Neural cell (in vitro differentiated cells): Measurements from ENCODE around the gene TMEM184B. TPM values are rescaled to one million over a fixed set of nuclear protein-coding genes. Genes with fewer than 3 reads are reported as not detected.

Experiments
- H2AFZ ChIP-seq: fragments of 200-600, 300-800 bp; sonication (generic), shearing (Covaris generic); 2 replicates; pipeline ENCODE4 v1.6.0; 2014; ENCODE audit warnings: low read depth, mild to moderate bottlenecking, antibody characterized with exemption, low read length, moderate library complexity
- H3F3A ChIP-seq: fragments of 200-600 bp; shearing (Covaris generic); 2 replicates; pipeline ENCODE4 v1.6.1; 2016; ENCODE audit warnings: mild to moderate bottlenecking, moderate library complexity, mixed read lengths, antibody characterized with exemption, low read length; ENCODE audit not compliant: insufficient read depth, poor library complexity, severe bottlenecking
- H3K27ac ChIP-seq: fragments of 200-600, 300-800 bp; sonication (generic), shearing (Covaris generic); 2 replicates; pipeline ENCODE4 v1.5.1; 2014; ENCODE audit warnings: mild to moderate bottlenecking, low read length, moderate library complexity
- H3K27me3 ChIP-seq: fragments of 300-800, 200-600 bp; sonication (generic), shearing (Covaris generic); 2 replicates; pipeline ENCODE4 v1.6.0; 2014; ENCODE audit warnings: mild to moderate bottlenecking, low read depth, low read length, moderate library complexity; ENCODE audit not compliant: insufficient read depth
- H3K36me3 ChIP-seq: fragments of 300-800, 200-600 bp; sonication (generic), shearing (Covaris generic); 2 replicates; pipeline ENCODE4 v1.5.1; 2014; ENCODE audit warnings: mild to moderate bottlenecking, antibody characterized with exemption, low read length, moderate library complexity; ENCODE audit not compliant: insufficient read depth
- H3K4me2 ChIP-seq: fragments of 300-800, 200-600 bp; sonication (generic), shearing (Covaris generic); 2 replicates; pipeline ENCODE4 v1.6.0; 2014; ENCODE audit warnings: mild to moderate bottlenecking, low read length
- H3K4me3 ChIP-seq: fragments of 300-800, 200-600 bp; sonication (generic), shearing (Covaris generic); 2 replicates; pipeline ENCODE4 v1.5.1; 2014; ENCODE audit warnings: mild to moderate bottlenecking, low read length, moderate library complexity
- H3K79me2 ChIP-seq: fragments of 200-600 bp; shearing (Covaris generic); replicated peaks from 2 replicates; pipeline ENCODE4 v1.6.0; 2014; ENCODE audit warnings: mild to moderate bottlenecking, low read length, moderate library complexity; ENCODE audit not compliant: insufficient read depth
- H3K9ac ChIP-seq: fragments of 300-800, 200-600 bp; sonication (generic), shearing (Covaris generic); 2 replicates; pipeline ENCODE4 v1.6.1; 2016; ENCODE audit warnings: mild to moderate bottlenecking, low read length, mixed read lengths
- H3K9me2 ChIP-seq: fragments of 200-600 bp; shearing (Covaris generic); 2 replicates; pipeline ENCODE4 v1.6.1; 2016; ENCODE audit warnings: mild to moderate bottlenecking, low read length, mixed read lengths; ENCODE audit not compliant: insufficient read depth
- H3K9me3 ChIP-seq: fragments of 200-600, 300-800 bp; sonication (generic), shearing (Covaris generic); 2 replicates; pipeline ENCODE4 v1.6.1; 2016; ENCODE audit warnings: mild to moderate bottlenecking, mixed run types, low read length, moderate library complexity, mixed read lengths
- H4K20me1 ChIP-seq: fragments of 200-600 bp; shearing (Covaris generic); 2 replicates; pipeline ENCODE4 v1.6.1; 2016; ENCODE audit warnings: mild to moderate bottlenecking, mixed run types; ENCODE audit not compliant: insufficient read depth
- EP300 ChIP-seq: fragments of 450-650 bp; conservative IDR thresholded peaks from 2 replicates; pipeline ENCODE4 v1.6.1; 2014; ENCODE audit warnings: antibody characterized with exemption, mild to moderate bottlenecking, moderate library complexity; ENCODE audit not compliant: poor library complexity, severe bottlenecking
- EZH2 ChIP-seq: fragments of 200-600, 300-800 bp; shearing (Covaris generic), sonication (generic); IDR thresholded peaks from 2 replicates; pipeline ENCODE4 v1.6.1; 2014; ENCODE audit warnings: antibody characterized with exemption, low read length, borderline replicate concordance, mild to moderate bottlenecking; ENCODE audit not compliant: insufficient read depth, poor library complexity, severe bottlenecking
- MXI1 ChIP-seq: fragments of 450-650 bp; conservative IDR thresholded peaks from 2 replicates; pipeline ENCODE4 v1.6.1; 2014; ENCODE audit warnings: antibody characterized with exemption, mild to moderate bottlenecking; ENCODE audit not compliant: poor library complexity, severe bottlenecking
- POLR2AphosphoS5 ChIP-seq: IDR thresholded peaks from 2 replicates; pipeline ENCODE4 v1.6.1; 2012
- RAD21 ChIP-seq: fragments of 450-650 bp; conservative IDR thresholded peaks from 2 replicates; pipeline ENCODE4 v1.6.1; 2014; ENCODE audit warnings: antibody characterized with exemption, mild to moderate bottlenecking, moderate library complexity
- SMC3 ChIP-seq: fragments of 450-650 bp; conservative IDR thresholded peaks from 2 replicates; pipeline ENCODE4 v1.6.1; 2014; ENCODE audit warnings: antibody characterized with exemption, mild to moderate bottlenecking, moderate library complexity; ENCODE audit not compliant: poor library complexity
- TAF1 ChIP-seq: IDR thresholded peaks from 2 replicates; pipeline ENCODE4 v1.6.1; 2012; ENCODE audit warnings: low read depth
- polyA plus RNA-seq: library from polyadenylated mRNA; depleted of rRNA; stranded (reverse); fragments of >200 nt; gene quantifications from 2 replicates; pipeline ENCODE4 v1.2.3, GENCODE V29; 2014
- TF ChIP-seq, protein P1 (sequence below): fragments of 450-650 bp; IDR thresholded peaks from 2 replicates; pipeline ENCODE4 v1.5.1; 2014; ENCODE audit warnings: antibody characterized with exemption, mild to moderate bottlenecking, moderate library complexity; ENCODE audit not compliant: poor library complexity, severe bottlenecking
- TF ChIP-seq, protein P2 (sequence below): IDR thresholded peaks from 2 replicates; pipeline ENCODE4 v1.6.1; 2012; ENCODE audit warnings: borderline replicate concordance

TMEM184B gene
- polyA plus RNA-seq, 1 donor from 2014 or later: 19.7 TPM

DNA sequence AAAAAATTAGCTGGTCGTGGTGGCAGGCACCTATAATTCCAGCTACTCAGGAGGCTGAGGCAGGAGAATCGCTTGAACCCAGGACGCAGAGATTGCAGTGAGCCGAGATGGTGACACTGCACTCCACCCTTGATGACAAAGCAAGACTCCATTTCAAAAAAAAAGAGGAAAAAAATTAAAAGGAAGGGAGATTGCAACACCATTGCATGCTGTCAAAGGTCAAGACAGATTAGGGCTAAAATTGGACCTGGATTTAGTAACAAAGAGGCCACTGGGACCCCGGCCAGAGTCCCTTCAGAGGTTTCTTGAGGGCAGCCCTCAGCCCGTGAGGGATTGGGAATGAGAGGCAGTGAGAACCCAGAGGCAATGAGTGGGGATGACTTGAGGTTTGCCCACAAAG lies 79.2 kb downstream of the TMEM184B start:
- Histone ChIP-seq H3K27ac (no peak overlapping the region), H4K20me1 (no peaks in the 10 kb centered on the region), H3K9me2 (no peaks in the 10 kb centered on the region), H3K4me3 (no peak overlapping the region), H3K9ac (no peak overlapping the region), H3K27me3 (no peaks in the 10 kb centered on the region), H2AFZ (no peak overlapping the region), H3K9me3 (no peaks in the 10 kb centered on the region), H3K4me2 (no peak overlapping the region), H3F3A (no peaks in the 10 kb centered on the region), H3K79me2 (no peaks in the 10 kb centered on the region), H3K36me3 (no peaks in the 10 kb centered on the region)
- no peak for TF ChIP-seq EZH2
- no peak for TF ChIP-seq RAD21
- TF ChIP-seq EP300: no peak
- TF ChIP-seq, protein P1, sequence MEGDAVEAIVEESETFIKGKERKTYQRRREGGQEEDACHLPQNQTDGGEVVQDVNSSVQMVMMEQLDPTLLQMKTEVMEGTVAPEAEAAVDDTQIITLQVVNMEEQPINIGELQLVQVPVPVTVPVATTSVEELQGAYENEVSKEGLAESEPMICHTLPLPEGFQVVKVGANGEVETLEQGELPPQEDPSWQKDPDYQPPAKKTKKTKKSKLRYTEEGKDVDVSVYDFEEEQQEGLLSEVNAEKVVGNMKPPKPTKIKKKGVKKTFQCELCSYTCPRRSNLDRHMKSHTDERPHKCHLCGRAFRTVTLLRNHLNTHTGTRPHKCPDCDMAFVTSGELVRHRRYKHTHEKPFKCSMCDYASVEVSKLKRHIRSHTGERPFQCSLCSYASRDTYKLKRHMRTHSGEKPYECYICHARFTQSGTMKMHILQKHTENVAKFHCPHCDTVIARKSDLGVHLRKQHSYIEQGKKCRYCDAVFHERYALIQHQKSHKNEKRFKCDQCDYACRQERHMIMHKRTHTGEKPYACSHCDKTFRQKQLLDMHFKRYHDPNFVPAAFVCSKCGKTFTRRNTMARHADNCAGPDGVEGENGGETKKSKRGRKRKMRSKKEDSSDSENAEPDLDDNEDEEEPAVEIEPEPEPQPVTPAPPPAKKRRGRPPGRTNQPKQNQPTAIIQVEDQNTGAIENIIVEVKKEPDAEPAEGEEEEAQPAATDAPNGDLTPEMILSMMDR: no peak
- TF ChIP-seq SMC3: no peak
- TF ChIP-seq POLR2AphosphoS5: no peak
- no peak for TF ChIP-seq MXI1

DNA sequence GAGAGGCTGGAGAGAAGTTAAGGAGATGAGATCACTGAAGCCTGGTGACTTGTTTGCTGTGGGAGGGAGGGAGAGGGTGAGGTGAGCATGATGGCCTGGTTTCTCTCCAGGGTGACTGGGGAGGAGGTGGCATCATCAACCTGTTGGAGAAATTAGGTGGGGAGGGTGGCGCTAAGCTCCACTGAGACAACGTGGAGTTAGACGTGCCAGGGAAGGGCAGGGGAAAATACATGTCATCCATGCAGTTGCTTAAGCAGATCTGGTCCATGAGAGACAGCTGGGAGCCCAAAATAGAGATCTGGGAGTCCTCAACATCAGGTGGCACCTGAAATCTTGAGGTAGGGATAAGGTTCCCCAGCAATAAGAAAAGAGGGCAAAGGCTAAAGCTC lies 80.3 kb downstream of the TMEM184B start:
- Histone ChIP-seq H2AFZ (no peak overlapping the region), H3K4me2 (no peak overlapping the region), H3K9me3 (no peaks in the 10 kb centered on the region), H3K27me3 (no peaks in the 10 kb centered on the region), H3K79me2 (no peaks in the 10 kb centered on the region), H3K27ac (no peak overlapping the region), H3F3A (no peaks in the 10 kb centered on the region), H3K4me3 (no peak overlapping the region), H3K9me2 (no peaks in the 10 kb centered on the region), H3K9ac (no peak overlapping the region), H4K20me1 (no peaks in the 10 kb centered on the region), H3K36me3 (no peaks in the 10 kb centered on the region)
- TF ChIP-seq, protein P1: no peak
- no peak for TF ChIP-seq SMC3
- TF ChIP-seq EZH2: no peak
- no peak for TF ChIP-seq RAD21
- no peak for TF ChIP-seq MXI1
- TF ChIP-seq, protein P2, sequence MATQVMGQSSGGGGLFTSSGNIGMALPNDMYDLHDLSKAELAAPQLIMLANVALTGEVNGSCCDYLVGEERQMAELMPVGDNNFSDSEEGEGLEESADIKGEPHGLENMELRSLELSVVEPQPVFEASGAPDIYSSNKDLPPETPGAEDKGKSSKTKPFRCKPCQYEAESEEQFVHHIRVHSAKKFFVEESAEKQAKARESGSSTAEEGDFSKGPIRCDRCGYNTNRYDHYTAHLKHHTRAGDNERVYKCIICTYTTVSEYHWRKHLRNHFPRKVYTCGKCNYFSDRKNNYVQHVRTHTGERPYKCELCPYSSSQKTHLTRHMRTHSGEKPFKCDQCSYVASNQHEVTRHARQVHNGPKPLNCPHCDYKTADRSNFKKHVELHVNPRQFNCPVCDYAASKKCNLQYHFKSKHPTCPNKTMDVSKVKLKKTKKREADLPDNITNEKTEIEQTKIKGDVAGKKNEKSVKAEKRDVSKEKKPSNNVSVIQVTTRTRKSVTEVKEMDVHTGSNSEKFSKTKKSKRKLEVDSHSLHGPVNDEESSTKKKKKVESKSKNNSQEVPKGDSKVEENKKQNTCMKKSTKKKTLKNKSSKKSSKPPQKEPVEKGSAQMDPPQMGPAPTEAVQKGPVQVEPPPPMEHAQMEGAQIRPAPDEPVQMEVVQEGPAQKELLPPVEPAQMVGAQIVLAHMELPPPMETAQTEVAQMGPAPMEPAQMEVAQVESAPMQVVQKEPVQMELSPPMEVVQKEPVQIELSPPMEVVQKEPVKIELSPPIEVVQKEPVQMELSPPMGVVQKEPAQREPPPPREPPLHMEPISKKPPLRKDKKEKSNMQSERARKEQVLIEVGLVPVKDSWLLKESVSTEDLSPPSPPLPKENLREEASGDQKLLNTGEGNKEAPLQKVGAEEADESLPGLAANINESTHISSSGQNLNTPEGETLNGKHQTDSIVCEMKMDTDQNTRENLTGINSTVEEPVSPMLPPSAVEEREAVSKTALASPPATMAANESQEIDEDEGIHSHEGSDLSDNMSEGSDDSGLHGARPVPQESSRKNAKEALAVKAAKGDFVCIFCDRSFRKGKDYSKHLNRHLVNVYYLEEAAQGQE: no peak
- no peak for TF ChIP-seq EP300
- TF ChIP-seq POLR2AphosphoS5: no peak
- no peak for TF ChIP-seq TAF1
